ENCODE results near the gene ACTRT2.

GRCh38 chr1:3027611-3028371 is 6.5 kb downstream of the ACTRT2 start:
- TF ChIP-seq POLR2AphosphoS5 (IDR thresholded peaks at IDR 0.05; ENCODE audit: borderline replicate concordance, low read depth, low read length) (no peak), EZH2 (IDR thresholded peaks at IDR 0.05) (no peak), FOXP2 (optimal IDR thresholded peaks at IDR 0.05; ENCODE audit: control extremely low read depth, extremely low read length, insufficient read depth) (no peak)
